B cell (primary cell): Measurements from ENCODE around the gene FCRL1. TPM values are rescaled to one million over a fixed set of nuclear protein-coding genes. Genes with fewer than 3 reads are reported as not detected.
A peak's percentile ranks its signal among the peaks of the same experiment; 100 is the strongest.

ENCODE experiments used
- ATAC-seq: fragments of 200-7000 bp; cut with Tn5 transposase; one replicate; pipeline ENCODE4 v1.10.0; 2021; ENCODE audit warnings: low read depth, mild to moderate bottlenecking, moderate number of reproducible peaks, moderate library complexity
- CTCF ChIA-PET: fragments of 350-600 bp; sonication (Branson Sonifier 250); formaldehyde crosslinking; loops from one replicate; lab custom pipeline; 2021; ENCODE audit warnings: antibody characterized with exemption, inconsistent platforms; lab: Charles Lee
- POLR2A ChIA-PET: fragments of 350-600 bp; sonication (Branson Sonifier 250); formaldehyde crosslinking; loops from one replicate; lab custom pipeline; 2021; ENCODE audit warnings: antibody characterized with exemption; lab: Charles Lee
- DNase-seq: peaks from one replicate; pipeline ENCODE4 v3.0.0; 2013
- H2AFZ ChIP-seq: 2 replicates; pipeline ENCODE4 v1.6.1; 2012; ENCODE audit warnings: mild to moderate bottlenecking, low read depth, low read length; ENCODE audit not compliant: insufficient read depth, poor library complexity, severe bottlenecking
- H3K27ac ChIP-seq, 2 donors: 1 replicate in 1 of 2; 2 replicates in 1 of 2; pipeline ENCODE4 v1.5.1; 2012 to 2013; ENCODE audit warnings: low read length in 2 of 2, mild to moderate bottlenecking in 2 of 2, moderate library complexity in 1 of 2
- H3K27me3 ChIP-seq, 4 experiments: fragments of 200-600 bp in 1 of 4; sonication (generic) in 1 of 4; replicated peaks in 1 of 4; 1 replicate in 2 of 4; 2 replicates in 2 of 4; pipeline versions ENCODE4 v1.6.1 to v1.7.0; 2013 to 2016; ENCODE audit warnings: low read length in 3 of 4, mild to moderate bottlenecking in 2 of 4, mixed read lengths in 1 of 4, moderate library complexity in 1 of 4; ENCODE audit not compliant: insufficient read depth in 4 of 4, control insufficient read depth in 3 of 4; ENCODE audit errors: control extremely low read depth in 1 of 4
- H3K36me3 ChIP-seq, 2 experiments: replicated peaks in 1 of 2; 1 replicate in 1 of 2; 2 replicates in 1 of 2; pipeline versions ENCODE4 v1.6.1 to v1.7.1; 2013; ENCODE audit warnings: low read length in 1 of 2; ENCODE audit not compliant: insufficient read depth in 2 of 2, control insufficient read depth in 1 of 2; ENCODE audit errors: control extremely low read depth in 1 of 2, extremely low read depth in 1 of 2
- H3K4me1 ChIP-seq, 2 donors: fragments of 200-600 bp in 1 of 2; sonication (generic) in 1 of 2; 1 replicate in 1 of 2; 2 replicates in 1 of 2; pipeline versions ENCODE4 v1.5.1 to v1.6.1; 2013 to 2017; ENCODE audit warnings: low read length in 2 of 2; ENCODE audit not compliant: control insufficient read depth in 2 of 2, insufficient read depth in 2 of 2
- H3K4me2 ChIP-seq: replicated peaks from 2 replicates; pipeline ENCODE3; 2012; ENCODE audit warnings: mild to moderate bottlenecking, low read depth, low read length; ENCODE audit not compliant: poor library complexity, severe bottlenecking
- H3K4me3 ChIP-seq, 5 experiments: fragments of 200-600 bp in 1 of 5; sonication (generic) in 1 of 5; 1 replicate in 3 of 5; 2 replicates in 2 of 5; pipeline versions ENCODE4 v1.5.1 to v1.7.0; 2011 to 2016; ENCODE audit warnings: low read length in 4 of 5, mild to moderate bottlenecking in 4 of 5, low read depth in 2 of 5, control low read depth in 1 of 5, moderate library complexity in 1 of 5; ENCODE audit not compliant: insufficient read depth in 1 of 5; ENCODE audit errors: control extremely low read depth in 1 of 5, extremely low read depth in 1 of 5
- H3K79me2 ChIP-seq: fragments of 200-600 bp; sonication (generic); one replicate; pipeline ENCODE4 v1.6.0; 2016; ENCODE audit warnings: low read length; ENCODE audit not compliant: control insufficient read depth, insufficient read depth
- H3K9ac ChIP-seq: fragments of 200-600 bp; sonication (generic); 2 replicates; pipeline ENCODE4 v1.6.1; 2017; ENCODE audit warnings: mild to moderate bottlenecking, low read length, moderate library complexity
- H3K9me3 ChIP-seq, 3 donors: one replicate each; pipeline versions ENCODE4 v1.6.1 to v1.7.1; 2013; ENCODE audit warnings: low read length in 2 of 3; ENCODE audit not compliant: control insufficient read depth in 2 of 3, insufficient read depth in 1 of 3; ENCODE audit errors: control extremely low read depth in 1 of 3
- H4K20me1 ChIP-seq: 2 replicates; pipeline ENCODE4 v1.6.0; 2012; ENCODE audit warnings: mild to moderate bottlenecking, low read length; ENCODE audit not compliant: insufficient read depth, control insufficient read depth, poor library complexity, severe bottlenecking
- H3K27ac Mint-ChIP-seq: one replicate; pipeline ENCODE4 v1.8.0; 2021; ENCODE audit warnings: mixed read lengths
- H3K27me3 Mint-ChIP-seq: one replicate; pipeline ENCODE4 v1.8.0; 2021; ENCODE audit warnings: mixed read lengths
- H3K4me1 Mint-ChIP-seq: one replicate; pipeline ENCODE4 v1.8.0; 2021; ENCODE audit warnings: mixed read lengths
- H3K4me3 Mint-ChIP-seq: one replicate; pipeline ENCODE4 v1.8.0; 2021; ENCODE audit warnings: mixed read lengths
- H3K9me3 Mint-ChIP-seq: one replicate; pipeline ENCODE4 v1.8.0; 2022; ENCODE audit warnings: mixed read lengths; ENCODE audit not compliant: insufficient read depth
- CTCF ChIP-seq: fragments of 200-600 bp; IDR thresholded peaks from one replicate; pipeline ENCODE4 v1.8.0; 2022; ENCODE audit warnings: antibody characterized with exemption, mild to moderate bottlenecking
- EZH2 ChIP-seq: IDR thresholded peaks from 2 replicates; pipeline ENCODE4 v1.6.1; 2012; ENCODE audit warnings: borderline replicate concordance, low read depth, mild to moderate bottlenecking, moderate library complexity, low read length; ENCODE audit not compliant: insufficient read depth, poor library complexity, severe bottlenecking
- WGBS: methylation state at CpG from one replicate; pipeline ENCODE4 v1.1.5; 2013; ENCODE audit warnings: missing lambda C conversion rate; ENCODE audit not compliant: insufficient coverage; 5-methylcytosine and 5-hydroxymethylcytosine counted together
- intact Hi-C: fragments of 100-400 bp; cut with micrococcal nuclease; formaldehyde crosslinking; loops from one replicate; pipeline ENCODE4 v1.10.0; 2022
- polyA plus RNA-seq: library from polyadenylated mRNA; depleted of rRNA; stranded (reverse); fragments of >200 nt; gene quantifications from 2 replicates; pipeline ENCODE4 v1.2.3, GENCODE V29; 2012
- total RNA-seq, 2 donors: library from RNA; stranded (reverse); fragments of 120-200 nt in 1 of 2; gene quantifications; 1 replicate in 1 of 2; 2 replicates in 1 of 2; pipeline versions ENCODE4 v1.2.3 to v1.2.4, GENCODE V29; 2013 to 2022

The FCRL1 gene
- total and polyA plus RNA-seq, 2 donors (not counting 1 experiment from before 2014, with no cell fraction given): 277 to 953 TPM

DNA sequence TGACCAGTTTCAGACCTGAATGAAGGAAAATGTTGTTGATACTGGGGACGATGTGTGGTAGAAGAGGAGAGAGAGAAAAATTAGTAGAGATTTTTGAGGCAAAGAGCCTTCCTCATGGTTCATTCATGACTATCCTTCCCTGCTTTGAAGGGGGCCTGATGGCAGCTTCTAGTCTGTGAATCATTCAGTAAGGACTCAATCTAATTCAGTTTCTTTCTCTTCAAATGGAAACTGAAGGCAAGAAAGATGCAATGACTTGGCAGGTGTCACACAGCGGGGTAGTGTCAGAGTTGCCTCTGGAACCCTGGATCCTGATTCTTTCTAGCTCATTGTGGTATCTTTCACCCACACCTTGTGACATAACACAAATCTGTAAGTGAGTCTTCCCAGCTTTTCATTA lies 36.6 kb upstream of the FCRL1 start:
- no peak overlapping the region for H3K27ac Mint-ChIP-seq
- Histone ChIP-seq H3K36me3 (no peaks in the 10 kb centered on the region), H3K79me2 (peaks cover 21% of the 10 kb centered on the region), H3K9ac (no peak overlapping the region), H3K4me2 (no peak overlapping the region), H3K9me3 (no peaks in the 10 kb centered on the region), H3K4me3 (no peak overlapping the region), H3K27ac (no peak overlapping the region), H3K4me1 (peaks cover 5 to 6% of the 10 kb centered on the region in 2 donors), H2AFZ (peak overlapping the region; percentile 7), H4K20me1 (no peaks in the 10 kb centered on the region), H3K27me3 (no peaks in the 10 kb centered on the region)
- H3K9me3 Mint-ChIP-seq: no peaks in the 10 kb centered on the region
- DNase-seq: no peak
- ATAC-seq: no peak
- ChIA-PET CTCF (interaction anchor here (0.9 to 3.0 kb wide), 3 partner anchors 48 to 276 kb away, joined by 3 to 12 read pairs (median 3); no protein-coding TSS in a partner anchor), POLR2A (interaction anchor here (1.3 kb wide), 1 partner anchor 50 kb away, joined by 4 read pairs; no protein-coding TSS in a partner anchor)
- intact Hi-C loops: loop anchor here (5.0 kb wide), 1 partner anchor 79 kb away; the partner anchor contains the start of gene FCRL2
- H3K4me1 Mint-ChIP-seq: peaks cover 39% of the 10 kb centered on the region
- no peak for TF ChIP-seq CTCF
- no peak for TF ChIP-seq EZH2
- no CpG with 5 or more reads among the region's 2 CpGs for WGBS
- no peaks in the 10 kb centered on the region for H3K27me3 Mint-ChIP-seq
- H3K4me3 Mint-ChIP-seq: no peak overlapping the region

DNA sequence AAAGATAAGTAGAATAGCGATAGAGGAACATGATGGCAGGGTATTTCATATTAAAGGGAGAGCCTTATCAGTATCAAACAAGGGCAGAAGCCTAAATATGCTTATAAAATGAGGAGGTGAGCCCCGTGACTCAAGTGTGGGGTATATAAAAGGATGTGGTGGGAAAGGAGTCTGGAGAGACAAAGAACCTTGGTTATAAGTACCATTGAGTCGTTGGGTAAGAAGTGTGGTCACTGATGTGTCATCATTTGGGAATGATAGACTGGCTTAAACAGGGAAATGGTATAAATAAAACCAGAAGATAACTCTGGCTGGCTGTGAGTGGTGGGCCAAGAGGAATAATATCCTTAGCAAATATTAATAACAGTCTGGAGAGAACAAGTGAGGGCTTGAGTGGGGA lies 32.6 kb upstream of the FCRL1 start:
- Histone ChIP-seq H3K9ac (no peak overlapping the region), H3K79me2 (peaks cover 32% of the 10 kb centered on the region), H3K9me3 (no peaks in the 10 kb centered on the region), H3K27me3 (no peaks in the 10 kb centered on the region), H2AFZ (no peak overlapping the region), H4K20me1 (no peaks in the 10 kb centered on the region), H3K4me2 (no peak overlapping the region), H3K4me3 (no peak overlapping the region), H3K4me1 (peaks cover 32 to 40% of the 10 kb centered on the region in 2 donors), H3K36me3 (no peaks in the 10 kb centered on the region), H3K27ac (no peak overlapping the region)
- ATAC-seq (no peak), DNase-seq (no peak)
- ChIA-PET CTCF (interaction anchor here (1.3 to 2.4 kb wide), 5 partner anchors 13 to 273 kb away, joined by 3 to 23 read pairs (median 7); partner anchors contain the start of gene FCRL1), POLR2A (no interaction called here)
- intact Hi-C loops: no loop called here
- TF ChIP-seq CTCF: no peak
- TF ChIP-seq EZH2: no peak
- H3K4me1 Mint-ChIP-seq: peaks cover 62% of the 10 kb centered on the region
- H3K27ac Mint-ChIP-seq: no peak overlapping the region
- no peaks in the 10 kb centered on the region for H3K9me3 Mint-ChIP-seq
- H3K27me3 Mint-ChIP-seq: no peaks in the 10 kb centered on the region
- 100% methylated on average over 3 of the region's 3 CpGs for WGBS
- H3K4me3 Mint-ChIP-seq: no peak overlapping the region
